ENCODE data around the gene CCDC88B. TPM values are rescaled to one million over a fixed set of nuclear protein-coding genes. Genes with fewer than 3 reads are reported as not detected.

The CCDC88B gene
- polyA plus RNA-seq, 1 donor from 2014 or later = 1.3 TPM

GRCh38 chr11:64383580-64383979 lies 43.6 kb downstream of the CCDC88B start:
- no peaks in the 10 kb centered on the region for H3K9me2 ChIP-seq (ENCODE audit: insufficient read depth, low read length)
- no peak overlapping the region for H3K4me3 ChIP-seq (ENCODE audit: low read length)
- no peaks in the 10 kb centered on the region for H3K27me3 ChIP-seq (ENCODE audit: insufficient read depth, low read depth, low read length)
- H3K9ac ChIP-seq (ENCODE audit: low read length) = no peak overlapping the region
- H4K20me1 ChIP-seq (ENCODE audit: insufficient read depth) = no peaks in the 10 kb centered on the region
- TF ChIP-seq MXI1 (conservative IDR thresholded peaks at IDR 0.05; ENCODE audit: poor library complexity, severe bottlenecking) (no peak), RAD21 (conservative IDR thresholded peaks at IDR 0.05) (no peak), CTCF (IDR thresholded peaks at IDR 0.05; ENCODE audit: poor library complexity, severe bottlenecking) (no peak), POLR2AphosphoS5 (IDR thresholded peaks at IDR 0.05) (no peak), EZH2 (IDR thresholded peaks at IDR 0.05; ENCODE audit: borderline replicate concordance, insufficient read depth, low read length, poor library complexity, severe bottlenecking) (no peak), EP300 (conservative IDR thresholded peaks at IDR 0.05; ENCODE audit: poor library complexity, severe bottlenecking) (no peak), SMC3 (conservative IDR thresholded peaks at IDR 0.05; ENCODE audit: poor library complexity) (no peak), REST (IDR thresholded peaks at IDR 0.05; ENCODE audit: borderline replicate concordance) (no peak), TAF1 (IDR thresholded peaks at IDR 0.05; ENCODE audit: low read depth) (no peak)
- H3K4me2 ChIP-seq (ENCODE audit: low read length) = no peak overlapping the region
- no peaks in the 10 kb centered on the region for H3K9me3 ChIP-seq (ENCODE audit: low read length)
- no peaks in the 10 kb centered on the region for H3F3A ChIP-seq (ENCODE audit: insufficient read depth, low read length, poor library complexity, severe bottlenecking)
- H2AFZ ChIP-seq (ENCODE audit: low read depth, low read length) = no peak overlapping the region
- no peaks in the 10 kb centered on the region for H3K36me3 ChIP-seq (ENCODE audit: insufficient read depth, low read length)
- H3K79me2 ChIP-seq (replicated peaks; ENCODE audit: insufficient read depth, low read length) = no peaks in the 10 kb centered on the region
- no peak overlapping the region for H3K27ac ChIP-seq (ENCODE audit: low read length)

GRCh38 chr11:64384028-64384737 lies 44.2 kb downstream of the CCDC88B start:
- no peak overlapping the region for H3K4me2 ChIP-seq (ENCODE audit: low read length)
- H3F3A ChIP-seq (ENCODE audit: insufficient read depth, low read length, poor library complexity, severe bottlenecking) = no peaks in the 10 kb centered on the region
- no peaks in the 10 kb centered on the region for H4K20me1 ChIP-seq (ENCODE audit: insufficient read depth)
- TF ChIP-seq SMC3 (conservative IDR thresholded peaks at IDR 0.05; ENCODE audit: poor library complexity) (no peak), RAD21 (conservative IDR thresholded peaks at IDR 0.05) (no peak), MXI1 (conservative IDR thresholded peaks at IDR 0.05; ENCODE audit: poor library complexity, severe bottlenecking) (no peak), EP300 (conservative IDR thresholded peaks at IDR 0.05; ENCODE audit: poor library complexity, severe bottlenecking) (no peak), POLR2AphosphoS5 (IDR thresholded peaks at IDR 0.05) (no peak), CTCF (IDR thresholded peaks at IDR 0.05; ENCODE audit: poor library complexity, severe bottlenecking) (no peak)
- H3K9ac ChIP-seq (ENCODE audit: low read length) = no peak overlapping the region
- H3K9me2 ChIP-seq (ENCODE audit: insufficient read depth, low read length) = no peaks in the 10 kb centered on the region
- H3K4me3 ChIP-seq (ENCODE audit: low read length) = no peak overlapping the region
- no peaks in the 10 kb centered on the region for H3K36me3 ChIP-seq (ENCODE audit: insufficient read depth, low read length)
- no peak overlapping the region for H2AFZ ChIP-seq (ENCODE audit: low read depth, low read length)
- H3K27me3 ChIP-seq (ENCODE audit: insufficient read depth, low read depth, low read length) = no peaks in the 10 kb centered on the region
- H3K27ac ChIP-seq (ENCODE audit: low read length) = no peak overlapping the region
- H3K79me2 ChIP-seq (replicated peaks; ENCODE audit: insufficient read depth, low read length) = no peaks in the 10 kb centered on the region
- H3K9me3 ChIP-seq (ENCODE audit: low read length) = no peaks in the 10 kb centered on the region

All from neural cell (in vitro differentiated cells).